GM21723 (cell line): ENCODE data around the gene TSPAN1.

ENCODE experiments used
- ATAC-seq: cut with Tn5 transposase; IDR thresholded peaks from one replicate; pipeline ENCODE4 v1.9.1; 2021; ENCODE audit warnings: mild to moderate bottlenecking, moderate library complexity; ENCODE audit not compliant: unreplicated experiment

The TSPAN1 gene

DNA sequence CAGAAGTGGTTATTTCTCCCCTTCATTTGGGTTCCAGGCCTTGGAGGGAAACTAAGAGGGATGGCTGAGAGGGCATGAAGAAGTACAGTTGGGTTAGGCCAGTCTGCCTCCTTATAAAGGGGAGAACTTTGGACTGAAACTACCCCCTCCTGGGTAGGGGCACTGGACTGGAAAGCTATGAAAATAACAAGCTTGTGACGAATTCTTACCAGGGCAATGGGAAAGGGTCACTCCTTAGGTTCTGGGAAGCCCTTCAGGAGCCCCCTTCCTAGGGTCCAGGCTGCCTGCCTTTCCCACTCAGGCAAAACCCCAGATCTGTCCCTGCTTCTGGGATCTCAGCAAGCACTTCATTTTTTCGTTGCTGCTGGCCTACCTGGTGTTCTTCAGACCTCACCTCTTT lies 11.2 kb downstream of the TSPAN1 start:
- no peak for ATAC-seq

DNA sequence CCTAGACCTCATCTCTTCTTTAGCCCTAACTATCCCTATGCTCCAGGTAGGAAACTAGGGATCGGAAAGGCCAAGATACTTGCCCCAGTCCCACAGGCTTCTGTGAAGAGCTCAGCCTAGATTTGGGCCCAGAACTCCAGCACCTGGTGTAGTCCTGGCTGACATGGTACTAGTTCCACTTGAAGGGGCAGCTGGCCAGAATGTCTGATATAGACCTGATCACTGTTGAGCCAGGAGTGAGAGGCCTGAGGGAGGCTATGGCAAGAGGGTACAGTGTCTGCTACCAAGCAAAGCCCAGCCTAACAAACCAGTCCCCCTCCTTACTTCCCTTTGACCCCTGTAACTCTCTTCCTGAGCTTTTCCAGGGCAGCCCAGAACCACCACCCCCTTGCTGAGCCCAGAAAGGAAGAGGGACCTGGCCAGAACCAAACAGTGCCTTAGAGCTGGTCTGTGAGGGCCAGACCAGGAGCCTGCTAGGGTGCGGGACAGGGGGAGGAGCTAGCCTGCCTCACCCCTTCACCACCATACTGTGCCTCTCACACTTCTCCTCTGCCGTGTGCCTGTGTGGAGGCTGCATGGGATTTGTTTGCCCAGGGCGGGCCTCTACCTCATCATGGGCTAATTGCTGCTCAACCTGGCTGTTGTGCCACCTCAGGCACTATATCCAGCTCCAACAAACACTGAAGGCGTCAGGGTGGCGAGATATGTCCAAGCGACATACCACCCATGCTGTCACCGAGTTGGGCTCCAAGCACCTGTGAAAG lies 12.4 kb downstream of the TSPAN1 start:
- no peak for ATAC-seq

DNA sequence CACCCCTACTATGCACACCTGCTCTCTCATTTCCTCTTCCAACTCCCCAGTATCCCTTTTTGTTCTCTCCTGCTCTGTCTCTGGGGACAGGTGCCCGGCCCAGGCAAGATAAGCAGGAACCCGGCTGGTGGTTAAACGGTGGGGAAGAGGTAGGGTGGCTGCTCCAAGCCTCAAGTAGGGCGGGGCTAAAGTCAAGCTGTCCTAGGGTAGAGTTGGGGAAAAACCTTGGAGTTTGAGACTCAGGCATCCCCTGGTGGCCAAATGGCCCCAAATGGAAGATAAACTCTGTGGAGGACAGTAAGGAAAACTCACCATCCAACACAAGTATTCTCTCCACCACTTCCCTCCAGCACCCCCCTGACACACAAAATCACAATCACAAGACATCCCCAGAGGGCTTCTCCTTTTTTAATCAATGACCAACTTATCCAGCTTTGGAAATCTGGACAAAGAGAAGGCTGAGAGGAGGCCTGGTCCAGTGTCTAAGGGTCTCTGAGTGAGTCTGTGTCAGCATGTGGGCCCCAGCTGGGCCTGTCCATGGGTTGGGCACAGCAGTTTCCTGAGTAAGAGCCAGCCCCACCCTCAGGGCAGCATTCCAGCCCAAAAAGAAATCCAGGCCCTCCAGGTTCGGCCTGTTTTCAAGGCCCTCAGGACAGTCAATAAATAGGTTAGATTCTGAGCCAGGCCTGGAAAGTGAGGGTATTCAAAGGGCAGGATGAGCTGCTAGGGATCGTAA lies 13.6 kb downstream of the TSPAN1 start:
- no peak for ATAC-seq

DNA sequence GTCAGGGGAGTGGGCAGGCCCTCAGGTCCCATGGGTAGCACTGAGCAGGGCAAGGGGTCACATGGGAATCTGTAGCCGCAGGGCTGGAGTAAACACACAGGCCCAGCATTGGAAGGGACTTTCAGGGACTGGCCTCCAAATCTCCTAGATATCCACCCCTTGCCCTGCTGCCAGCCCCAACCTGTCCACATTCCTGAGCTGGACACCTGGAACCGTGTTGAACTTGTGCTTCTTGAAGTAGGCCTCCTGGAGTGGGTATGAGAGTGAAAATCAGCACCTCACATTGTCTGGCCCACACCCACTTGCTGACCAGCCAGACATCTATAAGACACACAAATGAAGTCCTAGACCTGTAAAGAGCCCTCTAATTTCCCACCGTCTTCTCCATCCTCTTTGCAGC lies 15.7 kb downstream of the TSPAN1 start:
- no peak for ATAC-seq

DNA sequence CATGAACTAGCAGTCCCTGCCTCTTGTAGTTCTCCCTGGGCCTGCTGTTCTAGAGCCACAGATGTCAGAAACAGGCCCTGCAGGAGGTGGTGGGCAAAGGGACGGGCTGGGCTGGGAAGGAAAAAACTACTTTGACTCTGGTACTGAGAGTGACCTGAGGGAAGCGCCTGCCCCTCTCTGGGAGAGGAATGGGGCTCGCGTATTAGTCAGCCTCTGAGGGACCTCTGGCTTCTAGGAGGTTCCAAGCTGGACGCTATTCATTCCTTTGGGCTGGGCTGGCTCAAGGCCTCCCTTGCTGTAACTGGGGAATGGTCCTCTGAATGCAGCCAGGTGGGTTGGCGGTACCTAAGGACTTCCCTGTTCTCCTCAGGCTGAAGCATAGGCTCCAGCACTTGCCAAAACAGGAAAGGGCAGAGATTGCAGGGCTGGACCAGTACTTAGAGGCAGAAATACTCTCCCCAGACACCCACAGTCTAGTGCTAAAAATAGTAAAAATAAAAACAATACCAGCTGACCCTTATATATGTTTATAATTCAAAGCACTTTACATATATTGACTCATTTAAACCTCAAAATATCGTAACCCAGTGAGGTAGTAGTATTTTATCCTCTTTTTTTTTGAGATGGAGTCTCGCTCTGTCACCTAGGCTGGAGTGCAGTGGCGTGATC lies 16.3 kb downstream of the TSPAN1 start:
- no peak for ATAC-seq

DNA sequence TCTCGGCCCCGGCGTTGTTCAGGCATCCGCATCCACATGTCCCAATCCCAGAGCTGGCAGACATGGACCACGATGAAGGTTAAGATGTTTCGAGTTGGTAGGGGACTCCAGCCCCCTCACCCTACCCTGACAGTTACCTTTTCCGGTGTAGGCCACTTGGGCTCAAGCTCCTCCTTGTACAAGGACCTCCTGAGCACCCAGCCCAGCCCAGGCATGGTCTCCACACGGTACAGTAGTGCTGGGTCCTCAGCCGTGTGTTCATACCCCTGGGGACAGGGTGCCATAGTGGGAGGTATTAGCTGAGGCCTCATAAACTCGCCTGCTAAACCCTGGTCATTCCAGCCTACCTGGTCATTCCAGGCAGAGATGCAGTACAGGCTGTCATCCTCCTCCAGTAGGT lies 17.3 kb downstream of the TSPAN1 start:
- ATAC-seq: no peak

DNA sequence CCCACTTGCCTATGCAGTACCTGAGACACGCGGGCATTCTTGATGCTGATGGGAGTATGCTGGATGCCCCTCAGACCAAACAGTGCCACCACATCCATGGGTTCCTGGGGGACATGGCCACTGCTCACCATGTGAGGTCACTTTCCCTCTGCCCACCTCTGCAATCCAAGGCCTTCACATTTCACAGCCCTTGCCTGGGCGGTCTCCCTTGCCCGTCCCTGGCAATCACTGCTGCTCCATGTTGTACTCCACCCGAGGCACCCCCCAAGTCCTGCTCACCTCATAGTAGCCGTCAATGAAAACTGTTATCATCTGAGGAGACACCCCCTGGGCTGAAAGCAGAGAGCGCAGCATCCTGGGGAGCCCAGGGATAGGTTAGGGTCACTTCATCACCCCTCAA lies 18.4 kb downstream of the TSPAN1 start:
- ATAC-seq: no peak

DNA sequence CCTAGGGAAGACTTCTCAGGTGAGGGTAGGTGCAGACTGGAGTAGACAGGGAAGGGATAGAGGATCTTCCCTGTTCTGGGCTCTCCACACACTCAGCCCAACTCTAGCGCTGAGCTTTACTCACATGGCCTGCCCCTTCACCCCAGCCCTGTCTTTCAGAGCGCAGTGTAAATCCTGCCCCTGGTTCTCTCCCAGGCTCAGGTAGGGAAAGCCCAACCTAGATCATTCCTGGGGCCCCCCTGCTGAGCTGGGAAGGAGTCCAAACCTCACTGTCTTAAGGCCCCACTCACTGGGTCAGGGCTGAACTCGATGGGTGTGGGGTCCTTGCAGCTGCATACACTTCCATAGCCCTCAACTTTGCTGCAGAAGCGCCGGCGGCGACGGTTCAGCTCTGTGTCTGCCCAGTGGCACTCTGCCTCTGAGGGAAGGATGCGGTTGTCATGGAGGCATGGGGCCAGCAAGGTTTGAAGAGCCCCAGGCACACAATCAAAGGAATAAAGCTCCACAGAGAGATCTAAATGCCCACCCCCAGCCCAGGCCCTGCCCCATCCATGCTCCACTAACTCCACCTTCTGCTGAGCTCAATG lies 19.2 kb downstream of the TSPAN1 start:
- no peak for ATAC-seq

DNA sequence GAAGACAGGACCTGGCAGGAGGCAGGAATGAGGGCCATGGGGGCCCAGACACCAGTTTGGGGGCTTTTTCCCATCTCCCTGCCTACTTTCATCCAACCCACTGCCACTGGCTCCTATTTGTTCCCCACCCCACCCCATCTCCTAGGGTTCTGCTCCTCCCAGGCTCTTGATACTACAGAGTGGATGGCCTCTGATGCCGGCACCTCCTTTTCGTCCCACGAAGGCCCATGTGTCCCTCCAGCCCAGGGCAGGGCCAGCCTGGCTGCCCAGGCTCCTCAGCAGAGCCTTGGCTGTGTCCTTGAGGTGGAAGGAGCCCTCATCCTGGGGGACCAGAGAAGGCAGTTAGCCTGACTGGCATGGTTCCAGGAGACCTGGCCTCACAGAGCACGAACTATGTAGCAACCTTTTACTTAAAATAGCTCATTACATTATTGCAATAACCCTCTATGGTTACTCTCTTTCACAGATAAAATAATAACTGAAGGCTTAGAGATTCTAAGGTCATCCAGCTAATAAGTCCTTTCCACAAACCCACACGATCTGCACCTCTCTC lies 19.8 kb downstream of the TSPAN1 start:
- ATAC-seq: no peak

DNA sequence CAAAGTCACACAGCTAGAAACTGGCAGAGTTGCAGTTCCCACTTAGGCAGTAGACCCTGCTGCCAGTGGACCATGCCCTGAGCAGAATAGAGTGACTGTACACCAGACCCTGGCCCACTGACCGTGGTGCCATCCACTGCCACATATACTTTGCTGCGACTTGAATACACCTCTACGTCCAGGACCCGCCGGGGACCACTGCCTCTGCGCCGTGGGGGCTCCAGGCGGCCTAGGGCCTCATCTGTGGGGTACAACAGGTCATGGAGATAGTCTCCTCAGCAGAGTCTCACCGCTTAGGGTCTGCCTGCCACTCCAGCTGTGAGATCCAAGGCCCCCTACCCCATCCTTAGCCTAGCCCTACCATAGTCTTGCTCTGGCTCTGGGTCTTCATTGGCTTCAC lies 21.7 kb downstream of the TSPAN1 start:
- ATAC-seq: no peak

DNA sequence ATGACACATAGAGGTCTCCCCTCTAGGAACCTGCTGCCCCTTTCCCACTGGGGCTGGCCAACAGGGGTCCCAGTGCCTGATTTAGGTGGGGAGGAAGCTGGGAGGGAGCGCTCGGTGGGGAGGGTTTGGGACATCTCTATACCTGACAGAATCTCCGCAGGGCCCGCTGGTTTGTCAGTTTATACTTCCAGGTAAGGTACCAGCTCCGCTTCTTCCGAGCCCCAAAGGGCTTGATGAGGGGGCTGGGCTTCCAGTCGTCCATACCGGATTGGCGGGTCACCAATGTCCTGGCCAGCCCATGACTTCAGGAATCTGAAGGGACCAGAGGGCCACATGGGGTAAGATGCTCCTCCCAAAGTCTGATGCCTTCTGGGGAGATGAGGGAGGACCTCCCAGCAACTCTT lies 22.7 kb downstream of the TSPAN1 start:
- no peak for ATAC-seq

DNA sequence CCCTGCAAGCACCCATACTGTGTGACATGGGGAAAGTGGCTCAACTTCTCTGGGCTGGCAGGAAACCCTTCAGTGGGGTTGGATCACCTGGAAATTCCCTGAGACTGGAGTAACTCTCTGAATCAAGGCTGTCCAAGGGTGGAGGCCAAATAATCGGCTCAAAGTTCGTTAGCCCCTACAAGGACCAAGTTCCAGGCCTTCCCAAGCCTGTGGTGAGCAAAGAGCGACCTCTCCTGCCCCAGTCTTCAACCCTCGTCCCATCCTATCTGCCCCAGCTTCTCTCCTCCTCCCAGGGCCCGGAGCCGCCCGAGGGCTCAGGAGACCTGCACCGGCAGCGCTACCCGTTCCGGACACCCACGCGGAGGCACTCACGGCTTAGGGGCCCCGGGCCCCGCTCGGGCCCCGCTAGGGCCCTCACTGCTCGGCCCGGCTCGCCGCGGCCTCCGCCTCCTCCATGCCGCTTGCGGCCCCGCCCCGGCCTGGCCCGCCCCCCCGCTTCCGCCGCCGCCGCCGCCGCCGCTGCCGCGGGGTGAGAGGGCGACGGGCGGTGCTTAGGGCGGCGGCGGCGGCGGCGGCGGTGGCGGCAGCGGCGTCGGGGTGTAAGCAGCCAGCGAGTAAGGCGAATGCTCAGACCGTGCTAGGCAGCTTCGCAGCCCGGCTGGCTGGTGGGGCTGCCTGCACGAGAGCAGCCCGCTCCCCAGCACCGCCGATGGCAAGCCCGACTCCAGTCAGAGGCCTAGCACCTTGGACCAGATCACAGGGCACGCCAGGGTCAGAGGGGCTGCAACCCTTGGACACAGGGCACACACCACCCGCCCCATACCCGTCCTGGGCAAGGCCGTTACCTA lies 23.3 kb downstream of the TSPAN1 start, which contains the start of gene POMGNT1:
TSS of gene POMGNT1 (minus strand) at position 471 of the 848 bp plus-strand sequence. CDS start 613 bp downstream, outside the sequence.
- peak; percentile 88 for ATAC-seq

DNA sequence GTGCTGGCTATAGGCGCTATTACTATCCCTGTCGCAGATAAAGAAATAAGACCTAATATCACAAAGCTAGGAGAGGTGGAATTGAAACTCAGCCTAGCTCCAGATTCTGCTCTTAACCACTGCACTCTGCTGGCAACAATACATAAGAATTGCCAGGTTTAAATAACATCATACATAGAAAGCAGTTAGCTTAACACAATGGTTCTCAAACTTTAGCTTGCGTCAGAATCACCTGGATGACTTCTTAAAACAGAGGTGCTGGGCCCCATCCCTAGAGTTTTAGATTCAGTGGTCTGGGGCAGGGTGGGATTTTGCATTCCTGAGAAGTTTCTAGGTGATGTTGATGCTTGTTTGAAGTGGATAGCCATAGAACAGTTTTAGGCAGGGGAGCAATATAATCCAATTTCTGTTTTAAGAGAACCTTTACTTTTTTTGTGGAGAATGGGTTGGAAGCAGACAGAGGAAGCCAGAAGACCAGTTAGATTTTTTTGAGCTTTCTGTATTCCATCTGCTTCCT lies 24.4 kb downstream of the TSPAN1 start:
- no peak for ATAC-seq

DNA sequence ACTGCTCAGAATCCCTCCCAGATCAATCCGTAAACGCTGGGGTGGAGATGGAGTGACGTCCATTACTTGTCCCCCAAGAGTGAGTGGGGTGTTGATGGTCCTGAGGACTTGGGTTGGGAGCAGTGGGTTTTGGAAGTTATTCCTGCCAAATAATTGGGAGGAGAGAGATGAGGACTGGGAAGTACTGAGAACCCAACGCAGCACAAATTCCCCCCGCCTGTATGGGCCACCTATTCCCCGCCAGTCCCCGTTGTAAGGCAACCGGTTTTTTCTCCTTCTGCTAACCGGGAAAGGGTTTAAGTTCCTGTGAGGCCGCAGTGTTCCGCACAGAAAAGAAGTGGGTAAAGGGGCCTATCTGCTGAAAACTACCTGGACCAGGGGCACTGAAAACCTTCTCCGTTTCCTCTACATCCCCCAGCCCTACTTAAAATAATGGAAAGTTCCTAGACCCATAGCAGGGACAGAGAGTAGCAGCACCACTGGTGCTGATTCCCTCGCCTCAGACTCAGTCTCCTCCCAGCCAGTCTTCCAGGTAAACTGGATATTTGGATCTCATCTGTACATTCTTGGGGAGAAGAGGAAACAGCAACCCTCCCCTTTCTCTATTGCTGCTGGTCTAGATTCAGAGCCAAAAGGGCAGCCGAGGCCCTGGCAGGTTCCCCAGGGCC lies 29.0 kb downstream of the TSPAN1 start:
- no peak for ATAC-seq

DNA sequence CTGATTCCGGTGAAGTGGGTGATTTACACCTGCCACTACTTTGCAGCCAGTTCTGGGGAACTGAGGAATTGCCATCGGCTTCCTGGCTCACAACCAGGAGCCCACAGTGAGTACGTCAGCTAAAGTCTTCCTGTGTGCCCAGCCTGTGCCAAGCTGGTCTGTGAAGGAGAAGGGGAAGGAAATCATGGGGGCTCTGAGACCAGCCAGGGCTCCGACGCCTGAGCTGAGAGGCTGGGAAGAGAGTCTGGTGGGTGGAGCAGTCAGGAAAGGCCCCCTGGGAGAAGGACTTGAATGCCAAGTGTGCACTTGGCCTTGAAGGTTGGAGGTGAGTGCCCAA lies 29.5 kb downstream of the TSPAN1 start:
- ATAC-seq: no peak

DNA sequence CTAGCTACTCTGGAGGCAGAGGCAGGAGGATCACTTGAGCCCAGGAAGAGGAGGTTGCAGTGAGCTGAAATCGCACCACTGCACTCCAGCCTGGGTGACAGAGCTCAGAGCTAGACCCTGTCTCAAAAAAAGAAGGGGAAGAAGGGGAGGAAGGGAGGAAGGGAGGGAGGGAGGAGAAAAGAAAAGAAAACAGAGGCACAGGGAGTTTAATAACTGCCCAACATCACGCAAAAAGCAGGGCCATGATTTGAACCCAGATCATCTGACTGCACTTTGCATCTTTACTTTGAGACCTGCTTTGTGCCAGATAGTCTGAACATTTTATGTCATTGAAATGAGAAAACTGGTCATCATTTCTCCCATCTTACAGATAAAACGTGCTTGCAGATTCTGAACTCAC lies 30.3 kb downstream of the TSPAN1 start:
- ATAC-seq: no peak

DNA sequence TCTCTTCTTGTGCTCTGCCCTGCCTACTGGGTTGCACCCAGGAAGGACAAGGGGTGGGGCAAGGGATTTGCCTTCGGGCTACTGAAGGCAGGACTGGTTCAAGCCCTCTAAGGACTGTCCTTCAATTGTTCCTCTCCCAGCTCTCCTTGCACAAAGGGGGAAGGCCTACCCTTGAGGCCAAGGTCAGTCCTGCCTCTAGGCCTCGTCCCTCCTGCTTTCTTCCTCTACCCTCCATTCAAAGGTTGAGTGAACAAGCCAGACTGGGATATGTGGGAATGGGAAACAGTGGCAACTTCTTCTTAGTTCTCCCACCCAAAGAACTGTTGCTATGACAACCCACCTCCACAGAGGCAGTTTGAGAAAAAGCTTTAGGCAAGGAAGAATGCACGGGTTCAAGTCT lies 30.9 kb downstream of the TSPAN1 start:
- ATAC-seq: no peak

DNA sequence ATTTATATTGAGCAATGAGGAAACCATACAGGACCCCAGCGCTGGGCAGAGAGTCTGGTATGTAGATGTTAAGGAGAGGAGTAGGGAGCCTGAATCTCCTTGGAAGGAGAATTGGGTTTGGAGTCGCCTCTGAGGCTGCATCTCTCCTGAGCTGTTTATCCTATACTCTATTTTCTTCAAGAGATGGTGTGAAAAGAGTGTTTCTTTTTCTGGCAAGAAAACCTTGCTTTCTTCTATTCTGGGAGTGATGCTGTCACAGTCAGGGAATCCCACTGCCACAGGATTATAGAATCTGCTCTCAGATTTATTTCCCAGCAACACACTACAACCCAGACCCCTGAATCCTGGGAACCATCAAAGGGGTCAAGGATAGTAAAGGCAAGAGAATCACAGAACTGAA lies 31.5 kb downstream of the TSPAN1 start:
- ATAC-seq: no peak

DNA sequence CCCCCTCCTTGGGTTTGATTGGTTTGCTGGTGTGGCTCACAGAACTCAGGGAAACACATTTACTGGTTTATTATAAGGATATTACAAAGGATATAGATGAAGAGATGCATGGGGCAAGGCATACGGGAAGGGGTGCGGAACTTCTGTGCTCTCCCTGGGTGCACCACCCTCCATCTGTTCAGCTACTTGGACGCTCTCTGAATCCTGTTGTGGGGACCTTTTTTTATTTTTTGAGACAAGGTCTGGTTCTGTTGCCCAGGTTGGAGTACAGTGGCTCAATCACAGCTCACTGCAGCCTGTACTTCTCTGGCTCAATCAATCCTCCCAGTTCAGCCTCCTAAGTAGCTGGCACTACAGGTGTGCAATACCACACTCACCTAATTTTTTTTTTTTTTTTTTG lies 35.7 kb downstream of the TSPAN1 start:
- no peak for ATAC-seq

DNA sequence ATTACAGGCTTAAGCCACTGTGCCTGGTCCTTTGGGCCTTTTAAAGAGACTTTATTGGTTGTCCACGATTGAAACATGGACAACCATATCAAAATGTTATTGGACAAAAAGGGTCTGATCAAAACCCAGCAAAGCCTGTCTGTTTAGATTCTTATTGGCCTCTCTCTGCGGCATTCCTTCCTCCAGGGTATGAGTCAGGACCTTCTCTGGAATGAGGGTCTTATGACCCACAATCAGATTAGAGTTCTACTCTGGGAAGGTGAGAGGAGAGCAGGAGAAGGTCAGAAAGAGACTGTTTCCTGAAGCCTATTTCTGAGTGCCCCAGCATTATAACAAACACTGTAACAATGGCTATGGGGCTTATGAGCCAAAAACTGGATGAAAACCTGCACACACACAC lies 36.2 kb downstream of the TSPAN1 start:
- no peak for ATAC-seq
